Activated CD8-positive, alpha-beta memory T cell treated with anti-CD3 and anti-CD28 coated beads, Interleukin-2, amount 50 U/mL, for 48 hours (primary cell): ENCODE results near the gene LDLRAD4.

Source experiments
- DNase-seq: peaks from one replicate; pipeline ENCODE4 v3.0.0-alpha.2; 2020

LDLRAD4 gene

DNA sequence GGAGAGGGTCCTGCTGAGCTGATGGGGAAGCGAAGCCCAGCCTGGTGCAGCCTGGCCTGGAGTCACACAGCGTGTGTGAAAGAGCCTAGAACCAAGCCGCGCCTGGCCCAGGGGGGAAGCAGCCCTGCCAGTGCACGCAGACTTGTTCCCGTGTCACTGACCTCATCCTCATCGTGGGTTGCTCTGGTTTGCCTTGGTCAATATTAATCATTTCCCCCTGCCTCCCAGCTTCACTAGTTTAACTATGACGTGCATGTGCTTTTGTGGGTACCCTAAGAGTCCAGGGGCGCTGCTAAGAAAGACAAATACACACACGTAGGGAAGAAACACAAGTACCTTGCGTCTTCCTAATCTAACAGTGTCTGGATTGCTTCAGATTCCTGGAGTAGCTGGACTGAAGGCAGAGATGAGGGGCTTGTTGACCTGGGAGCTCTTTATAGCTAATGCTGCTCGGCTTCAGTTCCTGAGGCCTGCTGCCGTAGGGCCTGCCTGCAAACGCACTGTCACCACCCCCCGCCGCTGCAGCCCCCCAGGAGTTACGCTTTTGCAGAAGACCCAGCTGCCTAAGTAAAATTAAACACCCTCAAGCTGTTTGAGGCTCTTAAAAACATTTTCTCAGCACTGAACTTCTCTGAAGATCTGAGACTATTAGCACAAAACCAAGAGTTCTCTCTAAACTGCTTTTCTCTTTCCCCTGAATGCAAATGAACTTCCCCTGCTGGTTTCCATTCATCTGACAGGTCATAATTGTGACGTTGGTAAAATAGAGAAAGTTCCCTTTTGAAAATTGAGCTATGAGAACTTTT, 348.6 kb downstream of the LDLRAD4 start:
- peak; percentile 80 for DNase-seq

DNA sequence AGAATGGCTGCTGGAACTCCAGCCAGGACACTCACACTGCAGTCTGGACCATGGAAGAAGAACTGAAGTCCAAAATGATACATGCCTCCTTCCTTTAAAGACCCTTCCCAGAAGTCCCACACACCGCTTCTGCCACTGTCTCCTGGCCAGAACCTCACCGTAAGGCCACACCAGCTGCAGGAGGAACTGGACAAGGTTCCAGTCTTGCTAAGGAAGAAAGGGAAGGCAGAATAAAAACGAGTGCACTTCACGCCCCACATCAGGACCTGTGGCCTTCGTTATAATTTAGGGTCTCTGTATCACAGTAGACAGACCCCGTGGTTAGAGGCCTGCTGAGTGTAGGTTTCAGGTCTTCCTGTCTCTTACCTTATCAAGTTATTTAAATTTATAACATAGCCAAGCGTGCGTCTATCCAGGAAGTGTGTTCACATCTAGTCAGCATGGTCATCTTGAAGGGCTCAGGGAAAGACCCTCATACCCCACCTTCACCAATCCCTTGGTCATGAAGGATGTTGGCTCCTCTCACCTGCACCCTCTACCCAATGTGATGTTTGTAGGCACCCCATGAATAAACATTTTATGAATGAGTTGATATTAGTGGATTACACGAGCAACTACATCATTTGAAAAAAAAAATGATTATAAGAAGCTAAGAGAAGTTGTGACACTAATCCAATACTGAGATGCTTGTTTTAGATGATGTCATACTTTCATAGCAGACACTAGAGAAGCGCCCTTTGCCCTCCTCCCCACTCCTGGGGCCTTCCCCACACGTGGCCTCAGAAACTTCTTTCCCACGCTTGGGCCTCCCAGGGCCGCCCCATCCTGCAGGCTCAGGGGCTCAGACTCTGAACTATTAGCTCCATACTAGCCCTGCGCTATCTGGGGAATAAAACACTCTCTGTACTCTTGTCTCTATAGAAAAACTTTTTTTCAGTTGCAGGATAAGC, 350.2 kb downstream of the LDLRAD4 start:
- peak; percentile 54 for DNase-seq

DNA sequence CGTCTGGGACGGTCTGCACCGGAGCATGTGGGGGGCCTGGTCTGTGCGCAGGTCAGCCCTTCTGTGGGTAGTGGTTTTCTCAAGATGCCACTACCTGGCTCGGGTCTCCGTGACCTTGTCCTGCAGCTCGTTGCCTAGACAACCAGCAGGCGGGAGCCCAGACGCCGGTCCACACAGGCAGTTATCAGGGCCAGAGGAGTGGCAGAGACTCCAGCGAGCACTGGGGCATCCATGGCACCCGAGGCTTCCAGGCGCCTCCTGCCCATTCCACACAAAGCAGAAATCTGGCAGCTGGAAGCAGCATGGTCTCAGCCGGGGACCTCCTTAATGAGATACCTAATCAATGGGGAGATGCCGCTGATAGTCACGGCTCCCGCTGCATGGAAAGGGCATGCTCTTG, 351.7 kb downstream of the LDLRAD4 start:
- peak; percentile 63 for DNase-seq

DNA sequence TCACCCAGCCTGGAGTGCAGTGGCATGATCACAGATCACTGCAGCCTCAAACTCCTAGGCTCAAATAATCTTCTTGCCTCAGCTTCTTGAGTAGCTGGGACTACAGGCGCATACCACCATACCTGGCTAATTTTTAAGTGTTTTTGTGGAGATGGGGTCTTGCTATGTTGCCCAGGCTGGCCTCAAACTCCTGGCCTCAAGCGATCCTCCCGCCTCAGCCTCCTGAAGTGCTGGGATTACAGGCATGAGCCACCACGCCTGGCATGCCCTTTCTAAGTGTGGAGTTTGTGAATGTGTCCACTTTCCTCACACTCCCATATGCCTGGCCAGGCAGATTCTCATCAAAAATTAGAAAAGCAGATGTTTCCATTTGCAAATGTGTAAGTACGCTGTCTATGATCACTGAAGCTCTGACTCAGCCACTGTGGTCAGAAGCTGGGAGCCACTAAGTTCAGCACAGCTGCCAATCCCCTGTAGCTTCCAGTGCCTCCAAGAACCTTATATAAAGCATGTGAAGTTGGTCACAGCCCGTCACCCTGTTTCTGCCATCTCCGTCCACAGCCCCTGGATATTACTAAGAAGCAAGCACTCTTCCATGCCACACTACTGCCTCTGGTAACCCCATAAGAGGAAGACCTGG, 352.4 kb downstream of the LDLRAD4 start:
- peak; percentile 60 for DNase-seq

DNA sequence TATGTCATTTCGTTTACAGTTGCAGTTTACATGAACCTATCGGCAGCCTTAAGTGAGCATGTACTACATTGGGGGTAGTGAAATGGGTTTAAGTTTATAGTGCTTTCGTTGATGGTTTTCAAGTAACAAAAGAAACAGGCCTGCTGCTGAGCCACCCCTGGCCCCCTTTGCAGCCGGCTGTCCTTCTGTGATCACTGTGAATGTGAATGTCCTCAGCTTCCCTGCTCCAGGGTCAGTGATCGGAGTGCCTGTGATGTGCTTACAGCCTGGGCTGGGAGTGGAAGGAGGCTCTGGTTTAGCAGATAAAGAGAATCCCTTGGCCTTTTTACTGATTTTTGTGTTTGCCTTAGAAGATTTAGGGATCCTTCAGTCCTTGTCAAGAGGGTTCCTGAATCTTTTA, 353.6 kb downstream of the LDLRAD4 start:
- peak; percentile 46 for DNase-seq

DNA sequence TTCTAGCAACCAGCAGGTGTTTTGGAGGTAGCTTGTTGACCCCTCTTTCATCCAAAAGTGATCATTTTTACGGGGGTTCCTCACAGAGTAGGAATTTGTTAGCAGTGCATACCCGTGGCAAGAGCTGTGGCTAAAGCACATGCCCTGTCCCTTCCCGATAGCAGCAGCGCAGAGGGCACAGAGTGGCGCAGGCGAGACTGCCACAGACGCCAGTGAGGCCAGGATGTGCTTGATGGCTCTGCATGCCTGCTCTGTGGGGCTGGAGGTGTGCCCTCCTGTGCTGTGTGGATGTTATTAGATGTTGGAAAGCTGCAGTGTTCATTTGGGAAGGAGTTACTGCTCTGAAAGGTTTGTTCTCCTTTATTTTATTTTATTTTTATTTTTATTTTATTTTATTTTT, 354.2 kb downstream of the LDLRAD4 start:
- DNase-seq: peak; percentile 50

DNA sequence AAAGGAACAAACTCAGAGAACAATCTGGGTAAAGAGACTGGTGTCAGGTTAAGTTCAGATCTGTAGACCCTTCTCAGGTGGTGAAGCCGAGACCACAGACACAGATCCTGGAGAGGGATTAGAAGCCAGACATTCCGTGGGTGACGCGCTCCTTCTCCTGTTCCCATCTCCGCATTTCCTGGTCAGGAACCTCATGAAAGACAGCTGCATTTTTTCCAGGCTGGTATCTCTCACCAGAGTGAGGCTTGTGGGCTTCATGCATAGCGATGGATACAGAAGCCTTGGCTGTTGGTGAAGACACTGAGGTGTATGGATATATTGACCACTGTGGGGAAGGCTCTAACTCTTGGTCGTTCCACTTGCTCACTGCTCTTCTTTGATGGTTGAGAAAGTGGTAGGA, 355.2 kb downstream of the LDLRAD4 start:
- DNase-seq: peak; percentile 37

DNA sequence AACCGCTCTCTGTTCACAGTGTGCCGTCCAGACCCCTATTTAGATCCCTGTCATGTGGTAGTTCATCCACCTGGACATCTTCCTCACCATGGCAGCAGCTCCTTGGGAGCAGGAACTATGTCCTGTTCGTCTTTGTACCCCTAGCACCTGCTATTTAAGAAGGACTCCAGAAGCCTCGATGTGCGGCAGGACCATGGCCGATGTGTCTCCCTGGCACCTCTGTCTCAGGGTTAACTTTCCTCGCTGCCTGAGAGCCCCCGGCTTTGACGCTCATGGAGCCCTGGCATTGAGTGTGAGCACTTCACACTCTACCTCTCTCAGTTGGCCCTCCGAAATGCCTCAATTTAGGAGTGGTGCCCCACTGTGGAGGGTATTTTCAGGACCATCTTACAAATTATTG, 355.8 kb downstream of the LDLRAD4 start:
- peak; percentile 42 for DNase-seq

DNA sequence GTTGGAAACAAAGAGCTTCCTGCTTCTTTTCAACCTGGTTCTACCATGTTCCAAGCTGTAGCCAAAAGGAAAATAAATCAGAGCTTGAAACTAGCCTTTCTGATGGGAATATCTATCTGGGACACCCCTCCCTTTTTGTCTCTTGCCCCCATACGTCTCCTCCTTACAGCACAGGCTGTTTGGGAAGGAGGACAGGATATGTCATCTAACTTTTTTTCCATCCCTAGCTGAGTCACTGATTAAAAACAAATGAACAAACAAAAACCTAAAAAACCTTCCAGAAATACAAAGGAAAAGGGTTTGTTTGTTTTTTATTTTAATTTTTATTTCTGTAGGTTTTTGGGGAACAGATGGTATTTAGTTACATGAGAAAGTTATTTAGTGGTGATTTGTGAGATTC, 356.2 kb downstream of the LDLRAD4 start:
- no peak for DNase-seq

DNA sequence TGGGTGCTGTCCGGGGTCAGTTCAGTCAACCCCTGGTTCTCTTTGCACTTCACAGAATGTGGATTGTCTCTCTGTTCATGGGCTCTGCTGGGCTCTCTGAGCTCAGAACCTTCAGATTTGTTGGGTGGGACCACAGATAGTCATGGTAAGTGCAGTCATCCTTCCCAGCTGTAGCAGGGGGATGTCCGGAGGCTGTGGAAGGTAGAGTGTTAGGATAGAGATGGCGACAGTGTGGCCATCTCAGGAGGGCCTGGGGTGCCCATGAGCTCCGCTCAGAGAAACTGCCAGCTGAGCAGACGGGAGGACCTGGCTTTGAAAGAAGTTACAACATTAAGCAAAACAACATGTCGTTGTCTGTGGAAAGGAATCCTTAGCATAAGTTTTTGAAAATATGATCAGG, 358.0 kb downstream of the LDLRAD4 start:
- DNase-seq: peak; percentile 54

DNA sequence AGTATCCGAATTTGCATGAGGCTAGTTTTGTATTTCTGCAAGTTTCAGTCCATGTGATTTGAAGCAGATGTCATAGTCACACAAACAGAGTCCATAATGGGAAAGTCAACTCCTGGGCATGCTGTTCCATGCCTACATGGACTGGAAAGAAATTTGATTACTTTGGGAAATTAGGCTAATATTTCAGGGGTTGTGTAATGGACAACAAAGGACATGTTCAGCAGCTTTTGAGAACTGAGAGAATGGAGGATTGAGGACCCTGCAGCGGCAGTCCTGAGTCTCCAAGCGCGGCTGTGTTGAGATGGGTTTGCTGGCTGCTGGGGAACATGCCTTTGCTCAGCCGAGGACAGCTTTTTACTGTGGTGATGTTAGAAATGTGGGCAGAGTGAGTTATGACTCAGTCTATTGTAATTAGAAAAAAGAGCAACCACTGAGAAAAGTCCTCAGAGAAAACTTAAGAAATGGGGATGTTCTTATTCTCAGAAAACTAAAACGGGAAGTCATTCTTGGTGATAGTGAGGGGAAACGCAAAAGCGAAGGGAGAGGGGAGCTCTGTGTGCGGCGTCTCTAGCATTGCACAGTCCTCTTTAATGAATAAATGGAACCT, 358.6 kb downstream of the LDLRAD4 start:
- peak; percentile 70 for DNase-seq

DNA sequence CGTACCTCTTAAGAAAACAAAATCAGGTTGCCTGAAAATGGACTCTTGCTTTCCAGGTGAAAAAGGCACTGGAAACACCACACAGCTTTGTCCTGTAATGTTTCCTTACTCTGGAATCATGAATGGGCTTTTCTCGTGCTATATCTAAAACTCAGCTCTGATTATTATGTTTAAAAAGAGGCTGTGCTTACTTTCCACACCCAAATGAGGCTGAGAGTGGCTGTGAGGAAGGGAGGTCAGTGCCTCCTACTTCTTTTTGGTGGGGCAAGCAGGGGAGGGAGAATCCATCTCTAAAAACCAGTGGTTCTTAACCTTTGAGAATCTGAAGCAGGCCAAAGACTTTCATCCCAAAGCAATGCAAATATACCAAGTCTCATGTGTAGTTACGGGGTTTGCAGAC, 359.2 kb downstream of the LDLRAD4 start:
- DNase-seq: no peak

DNA sequence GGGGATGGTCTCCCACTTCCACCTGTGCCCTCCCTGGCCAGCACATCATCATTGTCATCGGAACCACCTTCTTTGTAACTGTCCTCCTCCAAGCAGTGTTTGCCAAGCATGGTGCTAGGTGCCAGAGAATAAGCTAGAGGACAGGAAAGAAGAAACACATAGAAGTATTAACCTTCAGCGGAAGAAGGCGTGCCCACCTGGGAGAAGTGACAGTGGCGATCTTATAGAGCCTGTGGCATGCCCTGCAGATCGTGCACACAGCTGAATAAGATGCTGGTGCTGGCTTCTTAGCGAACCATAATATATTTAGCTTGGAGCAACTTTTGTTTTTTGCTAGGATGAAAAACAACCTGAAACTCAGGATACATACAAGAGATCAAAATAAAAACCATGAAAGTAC, 359.8 kb downstream of the LDLRAD4 start:
- no peak for DNase-seq

DNA sequence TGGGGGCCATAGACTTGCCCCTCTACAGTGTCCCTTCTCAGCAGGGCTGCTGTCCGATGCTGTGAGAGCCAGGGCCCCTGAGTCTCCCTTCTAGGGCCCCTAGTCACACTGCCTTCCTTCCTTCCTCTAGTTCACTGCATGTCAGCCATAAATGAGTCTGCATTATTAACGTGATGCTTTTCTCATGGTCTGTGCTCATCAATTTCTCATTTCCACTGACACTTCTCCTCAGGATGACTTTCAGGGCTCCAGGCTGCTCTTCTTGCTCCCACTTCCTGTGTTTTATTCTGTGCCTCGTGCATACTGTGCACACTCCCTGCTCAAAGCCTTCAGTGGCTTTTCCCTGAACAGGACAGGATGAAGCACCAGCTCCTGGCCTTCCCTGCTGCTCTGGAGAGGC, 361.3 kb downstream of the LDLRAD4 start:
- DNase-seq: no peak

DNA sequence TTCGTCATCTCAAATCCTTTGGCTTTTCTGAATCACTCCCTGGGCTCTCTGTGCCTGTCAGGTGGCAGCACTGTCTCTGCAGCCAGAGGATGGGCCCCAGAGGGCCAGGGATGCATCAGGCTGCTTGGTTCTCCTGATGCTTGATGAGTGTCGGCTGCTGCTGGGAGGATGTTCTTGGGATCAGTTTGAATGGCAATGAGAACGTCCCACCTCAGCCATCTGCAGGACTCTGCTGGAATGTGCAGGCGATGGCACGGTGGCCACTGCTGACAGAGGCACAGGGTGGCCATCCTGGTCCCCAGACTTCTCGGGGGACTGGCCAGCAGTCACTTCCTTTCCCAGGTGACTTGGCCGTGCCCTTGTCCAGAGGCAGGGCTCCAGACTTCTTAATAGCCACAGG, 361.8 kb downstream of the LDLRAD4 start:
- DNase-seq: peak; percentile 48

DNA sequence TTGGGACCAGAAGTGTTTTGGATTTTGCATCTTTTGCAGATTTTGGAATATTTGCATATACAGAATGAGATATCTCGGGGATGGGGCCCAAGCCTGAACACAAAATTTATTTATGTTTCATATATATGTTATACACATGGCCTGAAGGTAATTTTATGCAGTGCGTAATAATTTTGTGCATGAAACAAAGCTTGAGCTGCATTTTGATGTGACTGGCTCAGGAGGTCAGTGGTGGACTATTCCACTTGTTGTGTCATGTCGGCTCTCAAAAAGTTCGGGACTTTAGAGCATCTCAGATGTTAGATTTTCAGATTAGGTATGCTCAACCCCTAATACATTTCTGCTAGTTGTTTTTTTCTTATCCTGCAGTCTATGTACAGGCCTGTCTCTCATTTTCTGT, 362.4 kb downstream of the LDLRAD4 start:
- DNase-seq: no peak

DNA sequence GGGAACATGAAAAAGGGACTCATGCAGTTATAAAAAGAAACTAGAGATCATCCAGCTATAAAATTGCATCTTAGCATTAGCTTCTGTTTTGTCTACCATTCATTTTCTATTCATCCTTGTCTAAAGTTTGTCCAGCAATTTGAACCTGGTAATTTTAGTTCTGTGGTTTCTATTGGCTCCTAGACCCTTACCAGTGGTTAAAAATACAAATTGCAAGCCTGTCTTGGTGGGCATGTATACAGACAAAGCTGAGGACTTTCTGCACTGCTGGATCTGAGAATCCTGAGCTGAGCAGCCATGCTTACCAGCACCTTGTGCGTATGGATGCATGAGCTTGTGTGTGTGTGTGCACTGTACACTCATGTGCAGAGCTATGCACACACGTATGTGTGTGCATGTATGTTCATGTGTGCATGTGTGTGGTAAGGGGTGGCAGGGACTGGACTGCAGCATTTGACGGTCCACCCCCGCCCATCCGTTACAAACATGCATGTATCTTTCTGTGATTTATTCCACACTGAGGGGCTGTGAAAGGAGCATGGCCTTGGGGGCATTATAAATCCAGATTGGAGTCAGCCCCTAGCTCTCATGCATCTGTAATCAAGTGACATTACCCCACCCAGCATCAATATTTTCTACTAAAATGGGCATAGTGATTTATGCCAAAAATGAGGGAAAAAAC, 363.1 kb downstream of the LDLRAD4 start:
- DNase-seq: no peak

DNA sequence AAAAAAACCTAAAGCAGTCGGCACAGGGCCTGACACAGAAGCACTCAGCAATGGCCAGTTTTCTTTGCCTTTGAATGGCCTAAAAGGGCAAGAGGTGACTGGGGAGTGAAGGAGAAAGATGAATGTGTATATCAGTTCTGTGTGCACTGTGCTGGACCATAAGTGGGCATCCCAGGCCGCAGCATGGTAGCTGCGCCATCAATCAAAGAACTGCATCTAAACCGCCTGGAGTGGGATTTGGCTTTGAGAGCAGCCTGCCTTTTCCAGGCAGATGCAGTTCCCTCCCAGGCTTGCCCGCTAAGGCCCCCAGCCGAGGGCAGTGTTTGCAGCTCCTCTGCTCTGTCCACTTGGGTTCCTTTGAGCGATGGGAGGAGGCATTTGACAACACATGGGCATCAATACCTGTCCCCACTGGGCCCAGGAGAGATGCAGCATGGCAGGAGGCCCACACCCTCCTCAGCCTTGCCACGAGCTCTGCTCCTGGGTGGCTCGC, 363.7 kb downstream of the LDLRAD4 start:
- no peak for DNase-seq

DNA sequence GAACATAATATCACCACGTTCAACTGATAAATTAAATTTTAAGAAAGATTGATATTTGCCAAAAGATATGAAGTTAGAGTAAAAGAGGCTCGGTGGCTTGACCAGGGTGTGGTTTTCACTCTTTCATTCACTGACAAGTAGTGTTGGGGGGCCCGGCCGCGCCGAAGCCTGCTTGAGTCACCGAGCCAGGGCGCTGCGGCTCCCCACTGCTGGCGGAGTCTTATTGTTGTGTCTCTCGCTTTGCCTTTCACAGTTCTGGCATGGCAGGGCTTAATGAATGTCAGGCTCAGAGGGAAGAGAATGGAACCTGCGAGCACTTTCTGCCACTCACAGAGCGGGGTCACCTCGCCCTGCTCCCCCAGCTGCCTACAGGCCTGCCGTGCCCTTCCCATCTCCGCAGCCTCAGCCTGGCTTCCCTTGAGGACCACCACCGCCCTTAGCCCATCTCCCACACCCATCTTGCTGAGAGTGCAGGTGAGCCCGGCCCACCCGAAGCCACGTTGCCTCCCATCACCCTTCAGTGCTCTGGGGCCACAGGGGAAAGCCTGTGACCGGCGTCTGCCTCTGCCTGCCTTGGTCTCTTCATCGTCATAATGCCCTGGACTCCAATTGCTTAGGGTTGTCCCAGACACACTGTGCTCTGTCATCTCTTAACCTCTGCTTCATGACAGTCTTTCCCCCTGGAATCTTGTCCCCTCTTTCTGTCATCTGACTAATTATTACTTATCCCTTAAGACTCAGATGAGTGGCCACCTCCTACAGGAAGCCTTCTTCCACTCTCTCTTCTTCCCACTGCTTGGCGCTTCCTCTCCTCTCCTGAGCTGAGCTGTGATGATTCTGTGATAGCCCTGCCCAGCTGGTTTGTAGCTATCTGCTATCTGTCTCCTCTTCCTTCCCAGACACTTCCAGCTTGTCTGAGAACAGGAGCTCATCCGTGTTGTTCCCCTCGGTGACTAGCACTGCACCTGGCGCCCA, 365.3 kb downstream of the LDLRAD4 start:
- no peak for DNase-seq

DNA sequence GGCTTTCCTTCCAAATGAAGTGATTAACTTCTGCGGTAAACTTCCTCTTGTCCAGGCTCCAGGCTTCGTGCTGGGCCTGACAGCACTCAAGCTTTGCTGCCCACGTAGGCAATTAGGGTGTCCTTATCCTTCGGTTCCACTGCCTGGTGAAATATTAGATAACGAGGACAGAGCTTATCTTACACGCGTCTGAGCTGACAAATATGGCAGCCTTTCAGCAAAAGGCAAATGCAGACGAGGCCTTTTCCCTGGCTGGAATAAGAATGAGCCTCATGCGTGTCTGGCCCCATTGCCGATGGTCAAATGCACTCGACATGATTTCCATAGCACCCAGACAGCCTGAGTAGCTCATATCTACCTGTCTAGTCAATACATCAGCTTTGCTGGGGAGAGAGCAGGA, 366.3 kb downstream of the LDLRAD4 start:
- no peak for DNase-seq
